Liver (tissue), 9 donors: ENCODE data around the gene AGBL5. TPM values are rescaled to one million over a fixed set of nuclear protein-coding genes. Genes with fewer than 3 reads are reported as not detected.
A peak's percentile ranks its signal among the peaks of the same experiment; 100 is the strongest.

Experiments used
- DNase-seq: peaks from one replicate; pipeline ENCODE4 v3.0.0-alpha.2; 2017; ENCODE audit warnings: low spot score
- H3K27ac ChIP-seq, 2 donors: one replicate each; pipeline ENCODE4 v1.7.0; 2013; ENCODE audit warnings: inconsistent platforms in 2 of 2, low read length in 2 of 2, control low read depth in 1 of 2, low read depth in 1 of 2, mild to moderate bottlenecking in 1 of 2
- H3K27me3 ChIP-seq, 4 donors: one replicate each; pipeline versions ENCODE4 v1.6.1 to v1.7.0; 2013; ENCODE audit warnings: low read length in 3 of 4, inconsistent platforms in 1 of 4, mild to moderate bottlenecking in 1 of 4, moderate library complexity in 1 of 4; ENCODE audit not compliant: control insufficient read depth in 4 of 4, insufficient read depth in 4 of 4
- H3K36me3 ChIP-seq, 4 donors: one replicate each; pipeline versions ENCODE4 v1.6.1 to v1.7.0; 2013; ENCODE audit warnings: low read length in 3 of 4, mild to moderate bottlenecking in 3 of 4, low read depth in 1 of 4, moderate library complexity in 1 of 4; ENCODE audit not compliant: control insufficient read depth in 4 of 4, insufficient read depth in 3 of 4
- H3K4me1 ChIP-seq, 4 donors: one replicate each; pipeline versions ENCODE4 v1.6.1 to v1.7.0; 2013; ENCODE audit warnings: low read length in 3 of 4, mild to moderate bottlenecking in 3 of 4, moderate library complexity in 1 of 4; ENCODE audit not compliant: control insufficient read depth in 4 of 4, insufficient read depth in 4 of 4
- H3K4me3 ChIP-seq, 3 donors: one replicate each; pipeline versions ENCODE4 v1.6.1 to v1.7.0; 2013; ENCODE audit warnings: low read length in 3 of 3, control low read depth in 1 of 3, low read depth in 1 of 3, mild to moderate bottlenecking in 1 of 3
- H3K9ac ChIP-seq, 2 donors: one replicate each; pipeline ENCODE4 v1.7.0; 2013; ENCODE audit warnings: low read length in 2 of 2, mild to moderate bottlenecking in 2 of 2, moderate library complexity in 2 of 2, control low read depth in 1 of 2, low read depth in 1 of 2
- H3K9me3 ChIP-seq, 4 donors: one replicate each; pipeline versions ENCODE4 v1.6.1 to v1.7.0; 2013; ENCODE audit warnings: low read length in 3 of 4; ENCODE audit not compliant: control insufficient read depth in 4 of 4
- EGR1 ChIP-seq, 2 donors: IDR thresholded peaks; 2 replicates each; pipeline ENCODE4 v1.6.1; 2016 to 2018; ENCODE audit warnings: antibody characterized with exemption in 2 of 2, low read depth in 2 of 2
- FOXA1 ChIP-seq: IDR thresholded peaks from 2 replicates; pipeline ENCODE4 v1.6.1; 2016; ENCODE audit warnings: antibody characterized with exemption
- FOXA2 ChIP-seq: IDR thresholded peaks from 2 replicates; pipeline ENCODE4 v1.6.1; 2016; ENCODE audit warnings: antibody characterized with exemption
- GABPA ChIP-seq, 2 donors: IDR thresholded peaks in 1 of 2; conservative IDR thresholded peaks in 1 of 2; 2 replicates each; pipeline ENCODE4 v1.6.1; 2016; ENCODE audit warnings: antibody characterized with exemption in 2 of 2, mild to moderate bottlenecking in 1 of 2, moderate library complexity in 1 of 2
- HNF4A ChIP-seq, 2 donors: conservative IDR thresholded peaks; 2 replicates each; pipeline ENCODE4 v1.6.1; 2016; ENCODE audit warnings: antibody characterized with exemption in 2 of 2, mild to moderate bottlenecking in 2 of 2
- HNF4G ChIP-seq: IDR thresholded peaks from 2 replicates; pipeline ENCODE4 v1.6.1; 2016; ENCODE audit warnings: antibody characterized with exemption
- JUND ChIP-seq, 2 donors: IDR thresholded peaks; 2 replicates each; pipeline ENCODE4 v1.6.1; 2016; ENCODE audit warnings: antibody characterized with exemption in 2 of 2
- NR2F2 ChIP-seq: IDR thresholded peaks from 2 replicates; pipeline ENCODE4 v1.6.1; 2016; ENCODE audit warnings: antibody characterized with exemption
- RAD21 ChIP-seq, 2 donors: IDR thresholded peaks; 2 replicates each; pipeline ENCODE4 v1.6.1; 2016; ENCODE audit warnings: antibody characterized with exemption in 2 of 2, mild to moderate bottlenecking in 2 of 2
- RXRA ChIP-seq, 2 donors: IDR thresholded peaks; 2 replicates each; pipeline ENCODE4 v1.6.1; 2017 to 2018; ENCODE audit warnings: antibody characterized with exemption in 2 of 2, mild to moderate bottlenecking in 1 of 2
- SP1 ChIP-seq: IDR thresholded peaks from 2 replicates; pipeline ENCODE4 v1.6.1; 2018; ENCODE audit warnings: antibody characterized with exemption, mild to moderate bottlenecking
- TAF1 ChIP-seq: conservative IDR thresholded peaks from 2 replicates; pipeline ENCODE4 v1.6.1; 2016; ENCODE audit warnings: antibody characterized with exemption, mild to moderate bottlenecking
- YY1 ChIP-seq: IDR thresholded peaks from 2 replicates; pipeline ENCODE4 v1.6.1; 2016; ENCODE audit warnings: antibody characterized with exemption, mild to moderate bottlenecking
- WGBS: extraction: QIAGEN DNeasy Blood & Tissue Kit; methylation state at CpG from one replicate; pipeline ENCODE4 v1.1.7; 2013; 5-methylcytosine and 5-hydroxymethylcytosine counted together
- polyA plus RNA-seq, 2 donors: library from polyadenylated mRNA; stranded (reverse) in 1 of 2; unstranded in 1 of 2; fragments of 200-250 nt in 1 of 2; fragments of >200 nt in 1 of 2; fragmentation: Nextera tagmentation in 1 of 2; extraction: Ambion mirVana in 1 of 2; gene quantifications; one replicate each; pipeline versions ENCODE4 v1.2.1 to v1.2.3, GENCODE V29; 2013 to 2015
- total RNA-seq, 2 donors: library from RNA; depleted of rRNA; stranded (reverse); fragments of >200 nt; gene quantifications; one replicate each; pipeline ENCODE4 v1.2.3, GENCODE V29; 2014
- TF ChIP-seq, protein P1 (sequence below): IDR thresholded peaks from 2 replicates; pipeline ENCODE4 v1.6.1; 2016; ENCODE audit warnings: antibody characterized with exemption, mild to moderate bottlenecking
- TF ChIP-seq, protein P2 (sequence below): IDR thresholded peaks from 2 replicates; pipeline ENCODE4 v1.6.1; 2016; ENCODE audit warnings: antibody characterized with exemption
- TF ChIP-seq, protein P3 (sequence below): IDR thresholded peaks from 2 replicates; pipeline ENCODE4 v1.6.1; 2016; ENCODE audit warnings: antibody characterized with exemption
- TF ChIP-seq, protein P4 (sequence below): fragments of 150-350 bp; IDR thresholded peaks from 2 replicates; pipeline ENCODE4 v1.5.1; 2017; ENCODE audit warnings: improper control_type of control experiment, low read depth, low read length; ENCODE audit not compliant: missing input control
- TF ChIP-seq, protein P5 (sequence below): IDR thresholded peaks from 2 replicates; pipeline ENCODE4 v1.6.1; 2016; ENCODE audit warnings: antibody characterized with exemption
- donor health status: healthy.
- donor health status: healthy.
- donor health status: healthy.
- donor health status: healthy.
- donor health status: healthy.

AGBL5 gene
- total and polyA plus RNA-seq, 4 donors, result 3.2 to 9.0 (median 4.8) TPM

DNA sequence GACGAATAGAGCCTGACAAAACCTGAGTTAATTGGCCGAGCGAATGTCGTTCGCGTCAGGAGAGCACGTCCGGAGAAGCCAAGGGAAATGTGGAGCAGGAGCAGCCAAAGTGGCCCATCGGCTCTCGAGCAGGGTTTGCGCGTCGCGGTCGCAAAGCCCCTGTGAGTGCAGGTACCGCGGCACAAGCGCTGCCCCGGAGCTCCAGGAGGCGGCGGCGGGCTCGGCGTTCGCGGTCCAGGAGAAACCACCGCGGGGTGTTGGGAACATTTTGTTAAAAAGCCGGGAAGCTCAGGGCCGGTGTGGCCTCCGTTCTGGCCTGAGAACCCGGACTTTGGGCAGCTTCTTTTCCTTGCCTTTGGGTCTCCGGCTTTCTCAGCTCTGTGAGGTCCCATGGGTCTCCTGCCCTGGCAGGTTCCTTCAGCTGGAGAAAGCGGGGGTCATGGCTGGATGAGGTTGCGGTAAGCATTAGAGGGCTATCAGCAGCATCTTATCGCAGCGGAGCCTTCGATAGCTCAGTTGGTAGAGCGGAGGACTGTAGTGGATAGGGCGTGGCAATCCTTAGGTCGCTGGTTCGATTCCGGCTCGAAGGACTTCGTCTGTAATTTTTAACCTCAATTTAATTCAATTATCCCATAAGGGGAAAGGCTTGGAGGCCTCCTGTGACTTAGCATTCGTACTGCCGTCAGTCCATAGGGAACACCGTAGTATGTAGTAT is 1.0 kb upstream of the AGBL5 start:
- H3K36me3 ChIP-seq, result peaks cover 0 to 10% (median 9%) of the 10 kb centered on the region in 4 donors
- DNase-seq, result peak; percentile 96
- TF ChIP-seq, protein P1, sequence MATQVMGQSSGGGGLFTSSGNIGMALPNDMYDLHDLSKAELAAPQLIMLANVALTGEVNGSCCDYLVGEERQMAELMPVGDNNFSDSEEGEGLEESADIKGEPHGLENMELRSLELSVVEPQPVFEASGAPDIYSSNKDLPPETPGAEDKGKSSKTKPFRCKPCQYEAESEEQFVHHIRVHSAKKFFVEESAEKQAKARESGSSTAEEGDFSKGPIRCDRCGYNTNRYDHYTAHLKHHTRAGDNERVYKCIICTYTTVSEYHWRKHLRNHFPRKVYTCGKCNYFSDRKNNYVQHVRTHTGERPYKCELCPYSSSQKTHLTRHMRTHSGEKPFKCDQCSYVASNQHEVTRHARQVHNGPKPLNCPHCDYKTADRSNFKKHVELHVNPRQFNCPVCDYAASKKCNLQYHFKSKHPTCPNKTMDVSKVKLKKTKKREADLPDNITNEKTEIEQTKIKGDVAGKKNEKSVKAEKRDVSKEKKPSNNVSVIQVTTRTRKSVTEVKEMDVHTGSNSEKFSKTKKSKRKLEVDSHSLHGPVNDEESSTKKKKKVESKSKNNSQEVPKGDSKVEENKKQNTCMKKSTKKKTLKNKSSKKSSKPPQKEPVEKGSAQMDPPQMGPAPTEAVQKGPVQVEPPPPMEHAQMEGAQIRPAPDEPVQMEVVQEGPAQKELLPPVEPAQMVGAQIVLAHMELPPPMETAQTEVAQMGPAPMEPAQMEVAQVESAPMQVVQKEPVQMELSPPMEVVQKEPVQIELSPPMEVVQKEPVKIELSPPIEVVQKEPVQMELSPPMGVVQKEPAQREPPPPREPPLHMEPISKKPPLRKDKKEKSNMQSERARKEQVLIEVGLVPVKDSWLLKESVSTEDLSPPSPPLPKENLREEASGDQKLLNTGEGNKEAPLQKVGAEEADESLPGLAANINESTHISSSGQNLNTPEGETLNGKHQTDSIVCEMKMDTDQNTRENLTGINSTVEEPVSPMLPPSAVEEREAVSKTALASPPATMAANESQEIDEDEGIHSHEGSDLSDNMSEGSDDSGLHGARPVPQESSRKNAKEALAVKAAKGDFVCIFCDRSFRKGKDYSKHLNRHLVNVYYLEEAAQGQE, result peak; percentile 36
- TF ChIP-seq, protein P2, sequence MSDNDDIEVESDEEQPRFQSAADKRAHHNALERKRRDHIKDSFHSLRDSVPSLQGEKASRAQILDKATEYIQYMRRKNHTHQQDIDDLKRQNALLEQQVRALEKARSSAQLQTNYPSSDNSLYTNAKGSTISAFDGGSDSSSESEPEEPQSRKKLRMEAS, result peak; percentile 48
- TF ChIP-seq JUND (IDR thresholded peaks at IDR 0.05) (peak in 1 of 2 donors; percentile 46), RAD21 (IDR thresholded peaks at IDR 0.05) (peak in 1 of 2 donors; percentile 62), HNF4A (conservative IDR thresholded peaks at IDR 0.05) (peak in 1 of 2 donors; percentile 23), HNF4G (no peak), TAF1 (no peak), FOXA2 (peak; percentile 3), SP1 (no peak), NR2F2 (peak; percentile 80), RXRA (IDR thresholded peaks at IDR 0.05) (peak in 1 of 2 donors; percentile 73), FOXA1 (no peak), EGR1 (IDR thresholded peaks at IDR 0.05; ENCODE audit: low read depth in 2 of 2) (peak in 1 of 2 donors; percentile 21), GABPA (IDR thresholded peaks at IDR 0.05 in 1 of 2, conservative IDR thresholded peaks at IDR 0.05 in 1 of 2) (peak in 1 of 2 donors; percentile 45), YY1 (peak; percentile 21)
- TF ChIP-seq, protein P3, sequence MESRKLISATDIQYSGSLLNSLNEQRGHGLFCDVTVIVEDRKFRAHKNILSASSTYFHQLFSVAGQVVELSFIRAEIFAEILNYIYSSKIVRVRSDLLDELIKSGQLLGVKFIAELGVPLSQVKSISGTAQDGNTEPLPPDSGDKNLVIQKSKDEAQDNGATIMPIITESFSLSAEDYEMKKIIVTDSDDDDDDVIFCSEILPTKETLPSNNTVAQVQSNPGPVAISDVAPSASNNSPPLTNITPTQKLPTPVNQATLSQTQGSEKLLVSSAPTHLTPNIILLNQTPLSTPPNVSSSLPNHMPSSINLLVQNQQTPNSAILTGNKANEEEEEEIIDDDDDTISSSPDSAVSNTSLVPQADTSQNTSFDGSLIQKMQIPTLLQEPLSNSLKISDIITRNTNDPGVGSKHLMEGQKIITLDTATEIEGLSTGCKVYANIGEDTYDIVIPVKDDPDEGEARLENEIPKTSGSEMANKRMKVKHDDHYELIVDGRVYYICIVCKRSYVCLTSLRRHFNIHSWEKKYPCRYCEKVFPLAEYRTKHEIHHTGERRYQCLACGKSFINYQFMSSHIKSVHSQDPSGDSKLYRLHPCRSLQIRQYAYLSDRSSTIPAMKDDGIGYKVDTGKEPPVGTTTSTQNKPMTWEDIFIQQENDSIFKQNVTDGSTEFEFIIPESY, result peak; percentile 59
- TF ChIP-seq, protein P4, sequence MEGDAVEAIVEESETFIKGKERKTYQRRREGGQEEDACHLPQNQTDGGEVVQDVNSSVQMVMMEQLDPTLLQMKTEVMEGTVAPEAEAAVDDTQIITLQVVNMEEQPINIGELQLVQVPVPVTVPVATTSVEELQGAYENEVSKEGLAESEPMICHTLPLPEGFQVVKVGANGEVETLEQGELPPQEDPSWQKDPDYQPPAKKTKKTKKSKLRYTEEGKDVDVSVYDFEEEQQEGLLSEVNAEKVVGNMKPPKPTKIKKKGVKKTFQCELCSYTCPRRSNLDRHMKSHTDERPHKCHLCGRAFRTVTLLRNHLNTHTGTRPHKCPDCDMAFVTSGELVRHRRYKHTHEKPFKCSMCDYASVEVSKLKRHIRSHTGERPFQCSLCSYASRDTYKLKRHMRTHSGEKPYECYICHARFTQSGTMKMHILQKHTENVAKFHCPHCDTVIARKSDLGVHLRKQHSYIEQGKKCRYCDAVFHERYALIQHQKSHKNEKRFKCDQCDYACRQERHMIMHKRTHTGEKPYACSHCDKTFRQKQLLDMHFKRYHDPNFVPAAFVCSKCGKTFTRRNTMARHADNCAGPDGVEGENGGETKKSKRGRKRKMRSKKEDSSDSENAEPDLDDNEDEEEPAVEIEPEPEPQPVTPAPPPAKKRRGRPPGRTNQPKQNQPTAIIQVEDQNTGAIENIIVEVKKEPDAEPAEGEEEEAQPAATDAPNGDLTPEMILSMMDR, result peak; percentile 32
- TF ChIP-seq, protein P5, sequence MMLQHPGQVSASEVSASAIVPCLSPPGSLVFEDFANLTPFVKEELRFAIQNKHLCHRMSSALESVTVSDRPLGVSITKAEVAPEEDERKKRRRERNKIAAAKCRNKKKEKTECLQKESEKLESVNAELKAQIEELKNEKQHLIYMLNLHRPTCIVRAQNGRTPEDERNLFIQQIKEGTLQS, result peak; percentile 100
- H3K4me3 ChIP-seq, result peak overlapping the region; percentile 72 to 84 (median 83)
- H3K9ac ChIP-seq, result peak overlapping the region; percentile 41 to 59
- no peaks in the 10 kb centered on the region for H3K9me3 ChIP-seq
- under 1% methylated on average over 48 of the region's 48 CpGs for WGBS
- peak overlapping the region; percentile 77 to 79 for H3K27ac ChIP-seq
- H3K4me1 ChIP-seq, result peaks cover 6 to 24% (median 14%) of the 10 kb centered on the region in 4 donors
- no peaks in the 10 kb centered on the region for H3K27me3 ChIP-seq
